Activated CD8-positive, alpha-beta memory T cell treated with anti-CD3 and anti-CD28 coated beads for 36 hours (primary cell): ENCODE results near the gene FAM90A1. TPM values are rescaled to one million over a fixed set of nuclear protein-coding genes. Genes with fewer than 3 reads are reported as not detected.
"Not testable (repeated sequence)": the region's sequence is repeated elsewhere in the genome, so short reads cannot be mapped to it uniquely, and the experiment has no call there.

Source experiments
- CTCF ChIA-PET: fragments of 350-600 bp; sonication (Branson Sonifier 250); formaldehyde crosslinking; loops from one replicate; lab custom pipeline; 2021; ENCODE audit warnings: antibody characterized with exemption; lab: Charles Lee
- POLR2A ChIA-PET: fragments of 350-600 bp; sonication (Branson Sonifier 250); formaldehyde crosslinking; loops from one replicate; lab custom pipeline; 2021; ENCODE audit warnings: antibody characterized with exemption; lab: Charles Lee
- total RNA-seq, 2 experiments: library from RNA; stranded (reverse); gene quantifications; one replicate each; pipeline ENCODE4 v1.2.3, GENCODE V29; 2021

The FAM90A1 gene
- total RNA-seq, result under 1 TPM; 0.13 to 0.15 TPM

- POLR2A ChIA-PET, CTCF ChIA-PET: not testable (repeated sequence)
Measured at GRCh38 chr12:8226992-8227731, at the start of gene FAM90A1. Gene FAM90A1 (minus strand): TSS chr12:8227618. CDS start chr12:8224832, 2,786 bp downstream.

- POLR2A ChIA-PET, CTCF ChIA-PET: not testable (repeated sequence)
Measured at GRCh38 chr12:8276397-8276796, 49.0 kb upstream of the FAM90A1 start.

- POLR2A ChIA-PET, CTCF ChIA-PET: not testable (repeated sequence)
Measured at GRCh38 chr12:8266706-8267105, 39.3 kb upstream of the FAM90A1 start.

GRCh38 chr12:8264236-8264635 lies 36.8 kb upstream of the FAM90A1 start:
- POLR2A ChIA-PET, CTCF ChIA-PET: not testable (repeated sequence)

GRCh38 chr12:8261111-8261554 lies 33.7 kb upstream of the FAM90A1 start:
- CTCF ChIA-PET, POLR2A ChIA-PET: not testable (repeated sequence)

GRCh38 chr12:8256356-8256755 lies 28.9 kb upstream of the FAM90A1 start:
- POLR2A ChIA-PET, CTCF ChIA-PET: not testable (repeated sequence)

- POLR2A ChIA-PET, CTCF ChIA-PET: not testable (repeated sequence)
Measured at GRCh38 chr12:8254705-8255104, 27.3 kb upstream of the FAM90A1 start.

- CTCF ChIA-PET, POLR2A ChIA-PET: not testable (repeated sequence)
Measured at GRCh38 chr12:8252056-8252818, 24.8 kb upstream of the FAM90A1 start.

GRCh38 chr12:8251616-8252015 lies 24.2 kb upstream of the FAM90A1 start:
- CTCF ChIA-PET, POLR2A ChIA-PET: not testable (repeated sequence)

GRCh38 chr12:8246941-8247535 lies 19.6 kb upstream of the FAM90A1 start:
- POLR2A ChIA-PET, CTCF ChIA-PET: not testable (repeated sequence)

GRCh38 chr12:8243682-8244161 lies 16.3 kb upstream of the FAM90A1 start:
- POLR2A ChIA-PET, result not testable (repeated sequence)
- CTCF ChIA-PET, result interaction anchor here (1.2 kb wide), 1 partner anchor 12 kb away, joined by 3 read pairs; no protein-coding TSS in a partner anchor

- POLR2A ChIA-PET, result not testable (repeated sequence)
- CTCF ChIA-PET, result interaction anchor here (1.2 kb wide), 1 partner anchor 11 kb away, joined by 3 read pairs; no protein-coding TSS in a partner anchor
Measured at GRCh38 chr12:8242880-8243681, 15.7 kb upstream of the FAM90A1 start.

GRCh38 chr12:8242622-8242879 lies 15.1 kb upstream of the FAM90A1 start:
- CTCF ChIA-PET, POLR2A ChIA-PET: not testable (repeated sequence)

GRCh38 chr12:8241917-8242621 lies 14.7 kb upstream of the FAM90A1 start:
- POLR2A ChIA-PET, CTCF ChIA-PET: not testable (repeated sequence)

- POLR2A ChIA-PET, CTCF ChIA-PET: not testable (repeated sequence)
Measured at GRCh38 chr12:8240340-8241114, 13.1 kb upstream of the FAM90A1 start.

GRCh38 chr12:8237031-8237430 lies 9.6 kb upstream of the FAM90A1 start:
- POLR2A ChIA-PET, result not testable (repeated sequence)
- CTCF ChIA-PET, result interaction anchor here (0.6 kb wide), 1 partner anchor 1166 kb away, joined by 3 read pairs; no protein-coding TSS in a partner anchor

- POLR2A ChIA-PET, CTCF ChIA-PET: not testable (repeated sequence)
Measured at GRCh38 chr12:8235316-8236157, 8.1 kb upstream of the FAM90A1 start.
